H9 (cell line): ENCODE data around the gene PARG. TPM values are rescaled to one million over a fixed set of nuclear protein-coding genes. Genes with fewer than 3 reads are reported as not detected.
"Not testable (repeated sequence)": the region's sequence is repeated elsewhere in the genome, so short reads cannot be mapped to it uniquely, and the experiment has no call there.

Source experiments
- DNase-seq: peaks from one replicate; pipeline ENCODE4 v3.0.0-alpha.2; 2017
- H2AFZ ChIP-seq: one replicate; pipeline ENCODE4 v1.6.1; 2013; ENCODE audit warnings: mild to moderate bottlenecking, low read length, control low read depth, moderate library complexity
- H2AK5ac ChIP-seq: 2 replicates; pipeline ENCODE4 v1.6.1; 2013; ENCODE audit warnings: low read length, control low read depth, mixed read lengths; ENCODE audit not compliant: insufficient read length
- H2BK120ac ChIP-seq: one replicate; pipeline ENCODE4 v1.6.1; 2013; ENCODE audit warnings: low read depth, mild to moderate bottlenecking, low read length, control low read depth, inconsistent platforms; ENCODE audit not compliant: poor library complexity, severe bottlenecking
- H2BK12ac ChIP-seq: 2 replicates; pipeline ENCODE4 v1.6.1; 2013; ENCODE audit warnings: low read length, control low read depth, mixed read lengths, low read depth; ENCODE audit not compliant: insufficient read length
- H2BK15ac ChIP-seq: 2 replicates; pipeline ENCODE4 v1.6.1; 2013; ENCODE audit warnings: low read depth, low read length, control low read depth
- H2BK20ac ChIP-seq: one replicate; pipeline ENCODE4 v1.6.1; 2013; ENCODE audit warnings: low read depth, mild to moderate bottlenecking, low read length, control low read depth, inconsistent platforms; ENCODE audit not compliant: poor library complexity, severe bottlenecking
- H2BK5ac ChIP-seq: 2 replicates; pipeline ENCODE4 v1.6.1; 2013; ENCODE audit warnings: low read length, control low read depth, mixed read lengths; ENCODE audit not compliant: insufficient read length
- H3K14ac ChIP-seq: 2 replicates; pipeline ENCODE4 v1.6.1; 2013; ENCODE audit warnings: low read length, control low read depth; ENCODE audit not compliant: insufficient read depth
- H3K18ac ChIP-seq: 2 replicates; pipeline ENCODE4 v1.6.1; 2013; ENCODE audit warnings: low read depth, mild to moderate bottlenecking, mixed read lengths, low read length, control low read depth; ENCODE audit not compliant: insufficient read length
- H3K23ac ChIP-seq: 2 replicates; pipeline ENCODE4 v1.6.1; 2013; ENCODE audit warnings: low read length, control low read depth, mixed read lengths, low read depth; ENCODE audit not compliant: insufficient read length
- H3K23me2 ChIP-seq: 2 replicates; pipeline ENCODE4 v1.6.1; 2013; ENCODE audit warnings: low read depth, mild to moderate bottlenecking, mixed read lengths, low read length, control low read depth; ENCODE audit not compliant: insufficient read length, poor library complexity, severe bottlenecking
- H3K27ac ChIP-seq: 2 replicates; pipeline ENCODE4 v1.5.1; 2013; ENCODE audit warnings: low read length, control low read depth, mixed read lengths, low read depth; ENCODE audit not compliant: insufficient read length
- H3K27me3 ChIP-seq: 2 replicates; pipeline ENCODE4 v1.6.1; 2013; ENCODE audit warnings: low read length, control low read depth, inconsistent platforms; ENCODE audit not compliant: insufficient read depth
- H3K4ac ChIP-seq: 2 replicates; pipeline ENCODE4 v1.6.1; 2013; ENCODE audit warnings: low read depth, mild to moderate bottlenecking, control low read depth, inconsistent platforms, low read length, moderate library complexity
- H3K4me1 ChIP-seq: 2 replicates; pipeline ENCODE4 v1.6.1; 2013; ENCODE audit warnings: low read length, control low read depth, inconsistent platforms; ENCODE audit not compliant: insufficient read depth
- H3K4me2 ChIP-seq: 2 replicates; pipeline ENCODE4 v1.6.1; 2013; ENCODE audit warnings: low read length, control low read depth, mixed read lengths; ENCODE audit not compliant: insufficient read length, insufficient read depth
- H3K56ac ChIP-seq: 2 replicates; pipeline ENCODE4 v1.6.1; 2013; ENCODE audit warnings: low read depth, mild to moderate bottlenecking, mixed read lengths, low read length, control low read depth; ENCODE audit not compliant: insufficient read length
- H3K79me1 ChIP-seq: 2 replicates; pipeline ENCODE4 v1.6.1; 2013; ENCODE audit warnings: low read depth, mild to moderate bottlenecking, moderate library complexity, low read length, control low read depth, inconsistent platforms; ENCODE audit not compliant: insufficient read depth, poor library complexity, severe bottlenecking
- H3K79me2 ChIP-seq: 2 replicates; pipeline ENCODE4 v1.6.1; 2013; ENCODE audit warnings: low read length, control low read depth, inconsistent platforms; ENCODE audit not compliant: insufficient read depth
- H3K9ac ChIP-seq: 2 replicates; pipeline ENCODE4 v1.6.1; 2013; ENCODE audit warnings: low read length, control low read depth, mixed read lengths; ENCODE audit not compliant: insufficient read length; ENCODE audit errors: extremely low read depth
- H3K9me3 ChIP-seq: one replicate; pipeline ENCODE4 v1.6.1; 2013; ENCODE audit warnings: low read depth, low read length, inconsistent platforms; ENCODE audit not compliant: control insufficient read depth
- H3T11ph ChIP-seq: one replicate; pipeline ENCODE4 v1.6.1; 2013; ENCODE audit warnings: mild to moderate bottlenecking, low read length, control low read depth, inconsistent platforms
- H4K20me1 ChIP-seq: one replicate; pipeline ENCODE4 v1.6.1; 2013; ENCODE audit not compliant: control insufficient read depth, insufficient read length, insufficient read depth
- H4K5ac ChIP-seq: 2 replicates; pipeline ENCODE4 v1.6.1; 2013; ENCODE audit warnings: low read depth, mild to moderate bottlenecking, mixed read lengths, low read length, control low read depth; ENCODE audit not compliant: insufficient read length
- H4K8ac ChIP-seq: replicated peaks from 2 replicates; pipeline ENCODE4 v1.6.1; 2013; ENCODE audit warnings: low read length, control low read depth, mixed read lengths, low read depth; ENCODE audit not compliant: insufficient read length
- H4K91ac ChIP-seq: 2 replicates; pipeline ENCODE4 v1.6.1; 2013; ENCODE audit warnings: low read depth, mild to moderate bottlenecking, moderate library complexity, mixed read lengths, low read length, control low read depth; ENCODE audit not compliant: insufficient read length
- H3K27ac Mint-ChIP-seq, 3 experiments: 2 replicates in 2 of 3; 3 replicates in 1 of 3; pipeline ENCODE4 v1.8.0; 2020 to 2021; ENCODE audit warnings: mixed read lengths in 3 of 3, mild to moderate bottlenecking in 1 of 3, moderate library complexity in 1 of 3
- H3K27me3 Mint-ChIP-seq: 2 replicates; pipeline ENCODE4 v1.8.0; 2021; ENCODE audit warnings: low read depth, mild to moderate bottlenecking, moderate library complexity, mixed read lengths
- H3K36me3 Mint-ChIP-seq, 3 experiments: 2 replicates in 2 of 3; 3 replicates in 1 of 3; pipeline ENCODE4 v1.8.0; 2020 to 2021; ENCODE audit warnings: low read depth in 3 of 3, mixed read lengths in 3 of 3; ENCODE audit not compliant: insufficient read depth in 1 of 3
- H3K4me1 Mint-ChIP-seq, 2 experiments: 2 replicates each; pipeline ENCODE4 v1.8.0; 2020; ENCODE audit warnings: mixed read lengths in 2 of 2
- H3K4me3 Mint-ChIP-seq, 2 experiments: 2 replicates in 1 of 2; 3 replicates in 1 of 2; pipeline ENCODE4 v1.8.0; 2020 to 2021; ENCODE audit warnings: mild to moderate bottlenecking in 2 of 2, mixed read lengths in 2 of 2, moderate library complexity in 1 of 2
- H3K9me3 Mint-ChIP-seq, 2 experiments: 2 replicates in 1 of 2; 3 replicates in 1 of 2; pipeline ENCODE4 v1.8.0; 2020; ENCODE audit warnings: mild to moderate bottlenecking in 2 of 2, mixed read lengths in 2 of 2, moderate library complexity in 1 of 2
- WGBS: extraction: QIAGEN DNeasy Blood & Tissue Kit; methylation state at CpG from one replicate; pipeline ENCODE4 v1.1.7; 2013; ENCODE audit warnings: missing lambda C conversion rate, low lambda C conversion rate, mixed read lengths; ENCODE audit not compliant: insufficient read length; ENCODE audit errors: extremely low coverage; 5-methylcytosine and 5-hydroxymethylcytosine counted together
- total RNA-seq: library from RNA; stranded (reverse); gene quantifications from 2 replicates; pipeline ENCODE4 v1.2.1, GENCODE V29; 2021

The PARG gene
- total RNA-seq, 1 experiment from 2014 or later = 48.3 TPM

GRCh38 chr10:49916451-49916850 is 25.4 kb downstream of the PARG start:
- H3K9me3 Mint-ChIP-seq, H3K4me1 Mint-ChIP-seq, H2BK20ac ChIP-seq, H3K4me3 Mint-ChIP-seq, H3K9me3 ChIP-seq, H2BK5ac ChIP-seq, H4K91ac ChIP-seq, H3K4ac ChIP-seq, H3K79me1 ChIP-seq, H3K4me2 ChIP-seq, H2BK12ac ChIP-seq, H2AFZ ChIP-seq, H3K4me1 ChIP-seq, H4K5ac ChIP-seq, H3K23ac ChIP-seq, H3K23me2 ChIP-seq, H3K27me3 Mint-ChIP-seq, H3K18ac ChIP-seq, H2BK15ac ChIP-seq, DNase-seq, H3K27me3 ChIP-seq, H2BK120ac ChIP-seq, H3K27ac ChIP-seq, H3T11ph ChIP-seq, H3K79me2 ChIP-seq, H4K8ac ChIP-seq, H3K56ac ChIP-seq, H3K14ac ChIP-seq, H3K27ac Mint-ChIP-seq, H3K9ac ChIP-seq, H2AK5ac ChIP-seq, H4K20me1 ChIP-seq: not testable (repeated sequence)
- peaks cover 1 to 26% (median 17%) of the 10 kb centered on the region in 3 experiments; a peak in 6 of 7 replicates for H3K36me3 Mint-ChIP-seq

- WGBS = no CpG with 5 or more reads among the region's 1 CpG
- H2BK20ac ChIP-seq, H3K27me3 Mint-ChIP-seq, H3K4me2 ChIP-seq, H3K18ac ChIP-seq, DNase-seq, H4K5ac ChIP-seq, H3K9me3 Mint-ChIP-seq, H3K27ac ChIP-seq, H3K23ac ChIP-seq, H3K56ac ChIP-seq, H3K9me3 ChIP-seq, H2BK15ac ChIP-seq, H2BK12ac ChIP-seq, H2BK120ac ChIP-seq, H4K8ac ChIP-seq, H2AK5ac ChIP-seq, H3K4me1 ChIP-seq, H3K79me1 ChIP-seq, H3K4me1 Mint-ChIP-seq, H4K91ac ChIP-seq, H3K23me2 ChIP-seq, H2BK5ac ChIP-seq, H2AFZ ChIP-seq, H3T11ph ChIP-seq, H3K9ac ChIP-seq, H3K27me3 ChIP-seq, H4K20me1 ChIP-seq, H3K14ac ChIP-seq, H3K27ac Mint-ChIP-seq, H3K4me3 Mint-ChIP-seq, H3K79me2 ChIP-seq, H3K4ac ChIP-seq: not testable (repeated sequence)
- H3K36me3 Mint-ChIP-seq = peaks cover 1 to 12% (median 12%) of the 10 kb centered on the region in 3 experiments; a peak in 5 of 7 replicates
Measured at GRCh38 chr10:49910295-49910694, 31.5 kb downstream of the PARG start.
